HFFc6 (cell line): ENCODE measurements around the gene KLC3. TPM values are rescaled to one million over a fixed set of nuclear protein-coding genes. Genes with fewer than 3 reads are reported as not detected.

Experiments
- DNase-seq: peaks from one replicate; pipeline ENCODE4 v3.0.0-alpha.2; 2018
- H3K27ac Mint-ChIP-seq: 2 replicates; pipeline ENCODE4 v1.8.0; 2020; ENCODE audit warnings: mild to moderate bottlenecking, mixed read lengths
- H3K27me3 Mint-ChIP-seq: 2 replicates; pipeline ENCODE4 v1.8.0; 2021; ENCODE audit warnings: mild to moderate bottlenecking, moderate library complexity, mixed read lengths; ENCODE audit not compliant: insufficient read depth
- H3K36me3 Mint-ChIP-seq: 2 replicates; pipeline ENCODE4 v1.8.0; 2021; ENCODE audit warnings: low read depth, mixed read lengths
- H3K4me1 Mint-ChIP-seq: 2 replicates; pipeline ENCODE4 v1.8.0; 2020; ENCODE audit warnings: low read depth, mixed read lengths
- H3K4me3 Mint-ChIP-seq: 2 replicates; pipeline ENCODE4 v1.8.0; 2020; ENCODE audit warnings: mild to moderate bottlenecking, moderate library complexity, mixed read lengths
- H3K9me3 Mint-ChIP-seq: 2 replicates; pipeline ENCODE4 v1.8.0; 2020; ENCODE audit warnings: mild to moderate bottlenecking, mixed read lengths
- CTCF ChIP-seq: fragments of 200-600 bp; sonication (generic); IDR thresholded peaks from 2 replicates; pipeline ENCODE4 v1.5.0; 2021; ENCODE audit warnings: antibody characterized with exemption, mild to moderate bottlenecking
- total RNA-seq, 6 experiments: library from RNA; stranded (reverse); fragmentation: NEBNext Ultra II Directional; extraction: Animal tissue kit (Norgen Biotek cat#: 25700); gene quantifications; 2 replicates in 1 of 6; 3 replicates in 5 of 6; pipeline ENCODE4 v1.2.3, GENCODE V29; 2021

The KLC3 gene
- total RNA-seq, 6 experiments from 2014 or later: not detected

- H3K4me3 Mint-ChIP-seq: no peak overlapping the region
- H3K27ac Mint-ChIP-seq: no peak overlapping the region
- H3K4me1 Mint-ChIP-seq: peaks cover 10% of the 10 kb centered on the region
- TF ChIP-seq CTCF: no peak
- H3K36me3 Mint-ChIP-seq: peaks cover 29% of the 10 kb centered on the region
- H3K9me3 Mint-ChIP-seq: peaks cover 4% of the 10 kb centered on the region; the same call in 1 of the 2 replicates
- peaks cover 9% of the 10 kb centered on the region for H3K27me3 Mint-ChIP-seq
- no peak for DNase-seq
Observed at GRCh38 chr19:45303269-45304060, 37.1 kb upstream of the KLC3 start.

GRCh38 chr19:45304141-45304926 lies 36.2 kb upstream of the KLC3 start:
- no peak for DNase-seq
- H3K27me3 Mint-ChIP-seq: peaks cover 9% of the 10 kb centered on the region
- peaks cover 4% of the 10 kb centered on the region; the same call in 1 of the 2 replicates for H3K9me3 Mint-ChIP-seq
- no peak for TF ChIP-seq CTCF
- H3K27ac Mint-ChIP-seq: no peak overlapping the region
- peaks cover 10% of the 10 kb centered on the region for H3K4me1 Mint-ChIP-seq
- peaks cover 23% of the 10 kb centered on the region for H3K36me3 Mint-ChIP-seq
- no peak overlapping the region for H3K4me3 Mint-ChIP-seq

- Mint-ChIP-seq H3K27ac (no peak overlapping the region), H3K9me3 (peaks cover 4% of the 10 kb centered on the region; the same call in 1 of the 2 replicates), H3K4me1 (peaks cover 10% of the 10 kb centered on the region), H3K36me3 (peaks cover 16% of the 10 kb centered on the region), H3K27me3 (peaks cover 9% of the 10 kb centered on the region), H3K4me3 (no peak overlapping the region)
- no peak for DNase-seq
- no peak for TF ChIP-seq CTCF
Observed at GRCh38 chr19:45305007-45305406, 35.5 kb upstream of the KLC3 start.

GRCh38 chr19:45305421-45305820 lies 35.1 kb upstream of the KLC3 start:
- peak; percentile 46 for DNase-seq
- Mint-ChIP-seq H3K9me3 (peaks cover 4% of the 10 kb centered on the region; the same call in 1 of the 2 replicates), H3K27ac (no peak overlapping the region), H3K27me3 (peaks cover 7% of the 10 kb centered on the region), H3K4me1 (peaks cover 10% of the 10 kb centered on the region), H3K36me3 (peaks cover 12% of the 10 kb centered on the region), H3K4me3 (no peak overlapping the region)
- no peak for TF ChIP-seq CTCF

DNA sequence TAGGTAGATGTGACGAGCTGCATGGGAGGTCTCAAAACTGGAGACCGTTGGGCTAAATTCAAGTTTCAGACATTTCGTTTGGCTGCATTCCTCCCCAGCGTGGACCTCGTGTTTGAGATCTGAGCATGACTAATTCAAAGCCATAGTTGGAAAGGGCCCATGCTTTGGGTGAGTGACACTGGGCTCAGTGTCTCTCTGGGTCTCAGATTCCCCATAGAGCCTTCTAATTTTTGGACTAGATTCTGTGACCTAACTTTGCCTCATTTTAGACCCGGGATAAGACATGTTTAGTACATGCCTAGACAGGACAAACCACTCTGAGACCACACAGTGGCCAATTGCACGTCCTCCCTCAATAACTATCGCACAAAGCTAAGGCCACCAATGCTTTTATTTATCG lies 34.5 kb upstream of the KLC3 start:
- H3K27ac Mint-ChIP-seq: no peak overlapping the region
- peaks cover 10% of the 10 kb centered on the region for H3K4me1 Mint-ChIP-seq

More for the DNA sequence above, 34.5 kb upstream of the KLC3 start:
- H3K27me3 Mint-ChIP-seq: peaks cover 9% of the 10 kb centered on the region
- peaks cover 4% of the 10 kb centered on the region; the same call in 1 of the 2 replicates for H3K9me3 Mint-ChIP-seq
- H3K36me3 Mint-ChIP-seq: peaks cover 6% of the 10 kb centered on the region
- H3K4me3 Mint-ChIP-seq: no peak overlapping the region
- no peak for TF ChIP-seq CTCF
- no peak for DNase-seq
